ENCODE data around the gene PAFAH1B1. TPM values are rescaled to one million over a fixed set of nuclear protein-coding genes. Genes with fewer than 3 reads are reported as not detected.
A peak's percentile ranks its signal among the peaks of the same experiment; 100 is the strongest.
"Not testable (repeated sequence)": the region's sequence is repeated elsewhere in the genome, so short reads cannot be mapped to it uniquely, and the experiment has no call there.

PAFAH1B1 gene
- total and polyA plus RNA-seq, 2 donors (not counting 3 experiments of a cell fraction or from before 2014, with no cell fraction given), result 46.5 to 158 TPM

DNA sequence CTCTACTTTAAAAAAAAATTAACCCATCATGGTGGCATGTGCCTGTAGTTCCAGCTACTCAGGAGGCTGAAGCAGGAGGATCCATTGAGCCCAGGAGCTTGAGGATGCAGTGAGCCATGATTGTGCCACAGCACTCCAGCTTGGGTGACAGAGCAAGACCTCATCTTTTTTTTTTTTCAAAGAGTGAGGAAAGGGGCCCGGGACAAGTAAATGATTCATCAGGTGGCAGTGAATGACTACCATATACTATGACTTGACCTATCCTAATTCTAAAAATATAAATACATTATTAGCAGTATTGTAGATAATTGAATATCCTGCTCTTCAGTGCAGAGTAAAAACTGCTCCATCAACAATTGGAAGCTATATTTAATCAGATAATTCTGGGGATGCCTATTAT is 62.8 kb downstream of the PAFAH1B1 start:
- CTCF ChIA-PET, result interaction anchor here (1.6 kb wide), 1 partner anchor 132 kb away, joined by 5 read pairs; no protein-coding TSS in a partner anchor
- POLR2A ChIA-PET, result no interaction called here
- Histone ChIP-seq H3K9me1 (replicated peaks; ENCODE audit: control insufficient read depth, extremely low read depth, insufficient read depth, low read length) (no peaks in the 10 kb centered on the region), H3K4me1 (ENCODE audit: control insufficient read depth, extremely low read depth, insufficient read depth, low read length) (peaks cover 4% of the 10 kb centered on the region), H4K20me1 (replicated peaks; ENCODE audit: control insufficient read depth, extremely low read depth, insufficient read depth, low read length) (peaks cover 10% of the 10 kb centered on the region), H3K79me2 (ENCODE audit: control insufficient read depth, insufficient read depth, low read length) (peaks cover 88% of the 10 kb centered on the region), H3K4me3 (replicated peaks in 1 of 3; ENCODE audit: insufficient read depth in 1 of 3, low read depth in 1 of 3, low read length in 3 of 3) (no peak overlapping the region), H3K9me3 (replicated peaks; ENCODE audit: control insufficient read depth, insufficient read depth, low read length) (no peaks in the 10 kb centered on the region), H3K4me2 (ENCODE audit: insufficient read depth, low read length) (no peak overlapping the region), H2AFZ (ENCODE audit: low read depth, low read length) (no peak overlapping the region), H3K27ac (ENCODE audit: insufficient read depth, low read depth, low read length) (no peak overlapping the region), H3K27me3 (ENCODE audit: control insufficient read depth in 2 of 2, insufficient read depth in 2 of 2, low read length in 2 of 2) (no peaks in the 10 kb centered on the region), H3K36me3 (ENCODE audit: control insufficient read depth in 2 of 2, extremely low read depth in 1 of 2, insufficient read depth in 2 of 2, low read length in 2 of 2) (peaks cover 0 to 2% of the 10 kb centered on the region in 2 experiments), H3K9ac (replicated peaks; ENCODE audit: extremely low read depth, insufficient read depth, low read length) (no peak overlapping the region)
- no peak for DNase-seq (ENCODE audit: low read depth, low spot score)
- intact Hi-C loops (cut with micrococcal nuclease) (no loop called here), dilution Hi-C loops (cut with MboI; ENCODE audit: extremely low pct_ligation_motif_present, low sequenced_read_pairs) (no loop called here)
- no TSS peak for BruUV-seq (replicated peaks)
- no peak for TF ChIP-seq MYC (IDR thresholded peaks at IDR 0.05; ENCODE audit: low read depth, low read length)
- TF ChIP-seq FOS (IDR thresholded peaks at IDR 0.05; ENCODE audit: borderline replicate concordance, insufficient read depth, low read length), result peak; percentile 13
- no peak for TF ChIP-seq GATA2 (IDR thresholded peaks at IDR 0.05; ENCODE audit: insufficient read depth, insufficient read length, low read depth, low read length)
- TF ChIP-seq POLR2AphosphoS5 (IDR thresholded peaks at IDR 0.05; ENCODE audit: insufficient read depth, low read depth, low read length), result no peak
- TF ChIP-seq, protein P1, sequence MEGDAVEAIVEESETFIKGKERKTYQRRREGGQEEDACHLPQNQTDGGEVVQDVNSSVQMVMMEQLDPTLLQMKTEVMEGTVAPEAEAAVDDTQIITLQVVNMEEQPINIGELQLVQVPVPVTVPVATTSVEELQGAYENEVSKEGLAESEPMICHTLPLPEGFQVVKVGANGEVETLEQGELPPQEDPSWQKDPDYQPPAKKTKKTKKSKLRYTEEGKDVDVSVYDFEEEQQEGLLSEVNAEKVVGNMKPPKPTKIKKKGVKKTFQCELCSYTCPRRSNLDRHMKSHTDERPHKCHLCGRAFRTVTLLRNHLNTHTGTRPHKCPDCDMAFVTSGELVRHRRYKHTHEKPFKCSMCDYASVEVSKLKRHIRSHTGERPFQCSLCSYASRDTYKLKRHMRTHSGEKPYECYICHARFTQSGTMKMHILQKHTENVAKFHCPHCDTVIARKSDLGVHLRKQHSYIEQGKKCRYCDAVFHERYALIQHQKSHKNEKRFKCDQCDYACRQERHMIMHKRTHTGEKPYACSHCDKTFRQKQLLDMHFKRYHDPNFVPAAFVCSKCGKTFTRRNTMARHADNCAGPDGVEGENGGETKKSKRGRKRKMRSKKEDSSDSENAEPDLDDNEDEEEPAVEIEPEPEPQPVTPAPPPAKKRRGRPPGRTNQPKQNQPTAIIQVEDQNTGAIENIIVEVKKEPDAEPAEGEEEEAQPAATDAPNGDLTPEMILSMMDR (IDR thresholded peaks at IDR 0.05; ENCODE audit: extremely low read depth in 1 of 2, insufficient read depth in 1 of 2, low read depth in 1 of 2, low read length in 2 of 2), result no peak
- no peak for FAIRE-seq

DNA sequence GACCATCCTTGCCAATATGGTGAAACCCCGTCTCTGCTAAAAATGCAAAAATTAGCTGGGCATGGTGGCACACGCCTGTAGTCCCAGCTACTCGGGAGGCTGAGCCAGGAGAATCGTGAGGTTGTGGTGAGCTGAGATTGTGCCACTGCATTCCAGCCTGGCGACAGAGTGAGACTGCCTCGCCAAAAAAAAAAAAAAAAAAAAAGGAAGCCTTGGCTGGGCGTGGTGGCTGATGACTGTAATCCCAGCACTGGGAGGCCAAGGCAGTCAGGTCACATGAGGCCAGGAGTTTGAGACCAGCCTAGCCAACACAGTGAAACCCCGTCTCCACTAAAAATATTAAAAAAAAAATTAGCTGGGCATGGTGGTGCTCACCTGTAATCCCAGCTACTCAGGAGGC is 65.9 kb downstream of the PAFAH1B1 start:
- BruUV-seq (replicated peaks); DNase-seq (ENCODE audit: low read depth, low spot score); H3K27me3 ChIP-seq (ENCODE audit: control insufficient read depth in 2 of 2, insufficient read depth in 2 of 2, low read length in 2 of 2); H3K4me1 ChIP-seq (ENCODE audit: control insufficient read depth, extremely low read depth, insufficient read depth, low read length); H3K9me1 ChIP-seq (replicated peaks; ENCODE audit: control insufficient read depth, extremely low read depth, insufficient read depth, low read length); H3K9ac ChIP-seq (replicated peaks; ENCODE audit: extremely low read depth, insufficient read depth, low read length); H2AFZ ChIP-seq (ENCODE audit: low read depth, low read length); H3K27ac ChIP-seq (ENCODE audit: insufficient read depth, low read depth, low read length); dilution Hi-C loops (cut with MboI; ENCODE audit: extremely low pct_ligation_motif_present, low sequenced_read_pairs); POLR2A ChIA-PET; H3K36me3 ChIP-seq (ENCODE audit: control insufficient read depth in 2 of 2, extremely low read depth in 1 of 2, insufficient read depth in 2 of 2, low read length in 2 of 2); H3K9me3 ChIP-seq (replicated peaks; ENCODE audit: control insufficient read depth, insufficient read depth, low read length); intact Hi-C loops (cut with micrococcal nuclease); H3K4me3 ChIP-seq (replicated peaks in 1 of 3; ENCODE audit: insufficient read depth in 1 of 3, low read depth in 1 of 3, low read length in 3 of 3); FAIRE-seq; H3K4me2 ChIP-seq (ENCODE audit: insufficient read depth, low read length); H4K20me1 ChIP-seq (replicated peaks; ENCODE audit: control insufficient read depth, extremely low read depth, insufficient read depth, low read length): not testable (repeated sequence)
- CTCF ChIA-PET, result interaction anchor here (1.6 kb wide), 1 partner anchor 16 kb away, joined by 5 read pairs; no protein-coding TSS in a partner anchor
- peaks cover 96% of the 10 kb centered on the region for H3K79me2 ChIP-seq (ENCODE audit: control insufficient read depth, insufficient read depth, low read length)

DNA sequence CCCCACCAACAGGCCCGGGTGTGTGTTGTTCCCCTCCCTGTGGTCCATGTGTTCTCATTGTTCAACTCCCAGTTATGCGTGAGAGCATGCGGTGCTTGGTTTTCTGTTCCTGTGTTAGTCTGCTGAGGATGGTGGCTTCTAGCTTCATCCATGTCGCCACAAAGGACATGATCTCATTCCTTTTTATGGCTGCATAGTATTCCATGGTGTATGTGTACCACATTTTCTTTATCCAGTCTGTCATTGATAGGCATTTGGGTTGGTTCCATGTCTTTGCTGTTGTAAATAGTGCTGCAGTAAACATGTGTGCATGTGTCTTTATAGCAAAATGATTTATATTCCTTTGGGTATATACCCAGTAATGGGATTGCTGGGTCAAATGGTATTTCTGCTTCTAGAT is 67.0 kb downstream of the PAFAH1B1 start:
- H3K4me1 ChIP-seq (ENCODE audit: control insufficient read depth, extremely low read depth, insufficient read depth, low read length); H3K27ac ChIP-seq (ENCODE audit: insufficient read depth, low read depth, low read length); H3K4me2 ChIP-seq (ENCODE audit: insufficient read depth, low read length); H3K9me3 ChIP-seq (replicated peaks; ENCODE audit: control insufficient read depth, insufficient read depth, low read length); H3K27me3 ChIP-seq (ENCODE audit: control insufficient read depth in 2 of 2, insufficient read depth in 2 of 2, low read length in 2 of 2); DNase-seq (ENCODE audit: low read depth, low spot score); H3K36me3 ChIP-seq (ENCODE audit: control insufficient read depth in 2 of 2, extremely low read depth in 1 of 2, insufficient read depth in 2 of 2, low read length in 2 of 2); H2AFZ ChIP-seq (ENCODE audit: low read depth, low read length); FAIRE-seq; H3K9me1 ChIP-seq (replicated peaks; ENCODE audit: control insufficient read depth, extremely low read depth, insufficient read depth, low read length); H3K9ac ChIP-seq (replicated peaks; ENCODE audit: extremely low read depth, insufficient read depth, low read length); H3K4me3 ChIP-seq (replicated peaks in 1 of 3; ENCODE audit: insufficient read depth in 1 of 3, low read depth in 1 of 3, low read length in 3 of 3); H4K20me1 ChIP-seq (replicated peaks; ENCODE audit: control insufficient read depth, extremely low read depth, insufficient read depth, low read length); intact Hi-C loops (cut with micrococcal nuclease); POLR2A ChIA-PET; BruUV-seq (replicated peaks); dilution Hi-C loops (cut with MboI; ENCODE audit: extremely low pct_ligation_motif_present, low sequenced_read_pairs): not testable (repeated sequence)
- CTCF ChIA-PET, result interaction anchor here (1.6 kb wide), 1 partner anchor 15 kb away, joined by 5 read pairs; no protein-coding TSS in a partner anchor
- H3K79me2 ChIP-seq (ENCODE audit: control insufficient read depth, insufficient read depth, low read length), result peaks cover 97% of the 10 kb centered on the region
